ENCODE data around the gene EN1.

EN1 gene

DNA sequence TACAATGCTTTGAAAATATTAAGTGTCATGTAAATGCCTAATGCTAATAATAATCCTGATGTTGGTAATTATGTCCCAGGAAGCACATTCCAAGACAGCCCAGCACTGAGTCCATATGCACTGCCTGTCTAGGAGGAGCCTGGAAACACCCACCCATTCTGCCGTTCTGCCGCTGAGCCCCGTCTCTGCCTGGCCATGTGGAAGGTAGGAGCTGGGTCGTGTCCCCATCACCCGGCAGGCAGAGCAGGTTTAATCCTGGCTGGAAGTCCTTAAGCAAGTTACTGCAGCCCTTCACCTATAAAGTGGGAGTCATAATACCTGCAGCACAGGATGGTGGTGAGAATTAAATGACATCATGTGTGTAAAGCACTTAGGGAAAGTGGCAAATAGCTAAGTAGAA lies 13.1 kb upstream of the EN1 start:
- no peak for TF ChIP-seq ZFX (IDR thresholded peaks at IDR 0.05)
- no peak for TF ChIP-seq CTCF (conservative IDR thresholded peaks at IDR 0.05)
- H3K27ac ChIP-seq: no peak overlapping the region

- no peak overlapping the region for H3K27ac ChIP-seq
Measured at GRCh38 chr2:118859157-118859770, 11.8 kb upstream of the EN1 start.

GRCh38 chr2:118858485-118859156 lies 11.2 kb upstream of the EN1 start:
- H3K27ac ChIP-seq: no peak overlapping the region
- no peak for TF ChIP-seq ZFX (IDR thresholded peaks at IDR 0.05)
- TF ChIP-seq CTCF (conservative IDR thresholded peaks at IDR 0.05): no peak

More at GRCh38 chr2:118859157-118859770, 11.8 kb upstream of the EN1 start:
- TF ChIP-seq CTCF (conservative IDR thresholded peaks at IDR 0.05) (no peak), ZFX (IDR thresholded peaks at IDR 0.05) (no peak)

- TF ChIP-seq CTCF (conservative IDR thresholded peaks at IDR 0.05) (no peak), ZFX (IDR thresholded peaks at IDR 0.05) (no peak)
- H3K27ac ChIP-seq: no peak overlapping the region
Measured at GRCh38 chr2:118857677-118858484, 10.4 kb upstream of the EN1 start.

DNA sequence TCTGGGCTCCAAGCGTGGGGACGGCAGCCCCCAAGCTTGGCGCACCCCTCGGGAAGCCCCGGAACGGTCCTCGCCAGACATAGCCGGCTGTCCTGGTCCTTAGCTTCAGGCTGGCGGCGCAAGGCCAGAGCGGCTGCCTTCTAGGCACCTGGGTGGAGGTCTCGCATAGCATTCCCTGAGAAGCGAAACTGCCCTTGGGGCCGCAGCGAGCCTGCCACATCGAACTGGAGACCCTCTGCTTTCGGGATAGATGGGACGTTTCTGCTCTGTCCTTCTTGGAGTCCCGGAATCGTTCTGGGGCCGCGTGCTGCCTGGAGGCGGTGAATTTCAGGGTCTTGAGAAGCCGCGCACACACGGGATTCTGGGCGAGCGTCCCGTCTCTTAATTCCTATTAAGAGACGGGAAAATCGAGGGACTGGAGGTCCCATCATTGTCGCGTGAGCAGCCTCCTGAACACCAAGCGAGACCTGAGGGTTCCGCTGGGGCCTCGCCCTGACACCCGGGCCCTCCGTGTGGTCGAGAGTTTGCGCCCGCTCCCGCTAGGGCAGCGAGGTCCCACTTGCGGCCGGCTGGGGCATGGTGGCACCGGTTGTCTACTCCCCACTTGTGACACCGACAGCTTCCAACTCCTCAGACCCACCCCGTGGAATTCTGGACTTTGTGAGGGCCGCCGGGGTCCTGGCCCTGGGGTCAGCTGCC lies 9.7 kb upstream of the EN1 start:
- TF ChIP-seq ZFX (IDR thresholded peaks at IDR 0.05): no peak
- TF ChIP-seq CTCF (conservative IDR thresholded peaks at IDR 0.05): no peak
- no peak overlapping the region for H3K27ac ChIP-seq

DNA sequence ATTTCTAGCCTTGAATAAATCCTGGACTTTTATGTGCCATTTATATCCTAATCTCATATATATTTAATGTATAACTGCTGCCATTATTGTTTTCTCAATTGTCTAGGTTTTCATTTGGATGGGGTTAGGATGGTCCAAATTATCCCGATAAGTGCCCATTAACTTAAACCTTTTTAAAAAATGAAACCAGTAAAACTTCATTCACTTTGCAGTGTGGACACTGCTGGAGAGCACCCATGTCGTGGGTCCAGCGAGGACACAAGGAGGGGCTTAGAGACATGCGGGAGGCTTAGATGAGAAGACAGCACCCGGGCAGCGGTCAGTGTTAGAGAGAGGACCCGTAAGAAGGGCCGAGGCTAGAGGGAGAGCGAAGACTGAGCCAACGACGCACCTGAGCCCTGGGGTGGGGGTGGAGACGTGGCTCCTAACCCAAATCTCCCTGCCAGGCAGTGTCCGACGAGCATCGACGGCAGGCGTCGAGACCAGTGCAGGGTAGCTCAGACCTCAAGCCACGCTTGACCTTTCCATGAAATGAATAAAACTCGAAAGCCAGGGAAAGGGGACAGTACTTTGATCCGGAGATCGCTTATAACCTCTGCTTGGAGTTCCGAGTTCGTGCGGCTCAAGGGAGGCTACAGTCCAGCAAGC lies 9.0 kb upstream of the EN1 start:
- no peak overlapping the region for H3K27ac ChIP-seq
- TF ChIP-seq ZFX (IDR thresholded peaks at IDR 0.05) (no peak), CTCF (conservative IDR thresholded peaks at IDR 0.05) (no peak)

All from C4-2B (cell line).